Activated T-helper 1 cell treated with anti-CD3 and anti-CD28 coated beads, Interleukin-2, amount 50 U/mL, for 16 hours (primary cell): ENCODE data around the gene MTHFD1L.
"Not testable (repeated sequence)": the region's sequence is repeated elsewhere in the genome, so short reads cannot be mapped to it uniquely, and the experiment has no call there.

Experiments used
- DNase-seq, 2 donors: peaks; one replicate each; pipeline ENCODE4 v3.0.0-alpha.2; 2020; ENCODE audit warnings: low read depth in 1 of 2, low spot score in 1 of 2

The MTHFD1L gene

DNA sequence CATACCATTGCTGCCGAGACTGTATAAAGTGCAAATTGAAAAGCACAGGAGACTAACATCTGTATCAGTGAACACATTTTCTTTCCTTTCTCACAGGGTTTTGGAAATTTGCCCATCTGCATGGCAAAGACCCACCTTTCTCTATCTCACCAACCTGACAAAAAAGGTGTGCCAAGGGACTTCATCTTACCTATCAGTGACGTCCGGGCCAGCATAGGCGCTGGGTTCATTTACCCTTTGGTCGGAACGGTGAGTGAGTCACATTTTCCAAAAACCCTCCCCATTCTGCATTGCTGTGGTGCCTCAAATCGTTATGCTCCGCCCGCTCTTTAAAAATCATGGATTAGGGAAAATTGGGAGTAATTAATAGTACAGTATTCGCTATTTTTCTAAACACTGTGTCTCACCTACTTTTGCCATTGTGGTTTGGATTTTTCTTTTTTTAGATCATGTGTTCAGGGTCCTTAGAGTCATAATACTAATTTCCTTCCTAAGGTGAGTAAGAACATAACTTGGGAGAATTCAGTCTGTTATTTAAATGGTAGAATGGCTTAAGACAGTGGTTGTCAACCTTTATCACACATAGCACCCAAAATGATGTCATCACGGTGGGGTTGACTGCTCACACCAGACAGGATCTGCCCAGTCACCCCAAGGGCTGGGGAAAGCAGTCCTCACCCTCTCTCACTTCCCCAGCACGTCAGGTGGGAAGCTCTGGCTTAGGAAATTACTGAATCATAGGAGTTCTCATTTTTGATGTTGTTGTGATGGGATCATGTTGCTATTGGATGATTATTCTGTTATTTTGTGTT lies 171.6 kb downstream of the MTHFD1L start:
- DNase-seq, result no peak

GRCh38 chr6:151038616-151039015 lies 173.1 kb downstream of the MTHFD1L start:
- no peak for DNase-seq

DNA sequence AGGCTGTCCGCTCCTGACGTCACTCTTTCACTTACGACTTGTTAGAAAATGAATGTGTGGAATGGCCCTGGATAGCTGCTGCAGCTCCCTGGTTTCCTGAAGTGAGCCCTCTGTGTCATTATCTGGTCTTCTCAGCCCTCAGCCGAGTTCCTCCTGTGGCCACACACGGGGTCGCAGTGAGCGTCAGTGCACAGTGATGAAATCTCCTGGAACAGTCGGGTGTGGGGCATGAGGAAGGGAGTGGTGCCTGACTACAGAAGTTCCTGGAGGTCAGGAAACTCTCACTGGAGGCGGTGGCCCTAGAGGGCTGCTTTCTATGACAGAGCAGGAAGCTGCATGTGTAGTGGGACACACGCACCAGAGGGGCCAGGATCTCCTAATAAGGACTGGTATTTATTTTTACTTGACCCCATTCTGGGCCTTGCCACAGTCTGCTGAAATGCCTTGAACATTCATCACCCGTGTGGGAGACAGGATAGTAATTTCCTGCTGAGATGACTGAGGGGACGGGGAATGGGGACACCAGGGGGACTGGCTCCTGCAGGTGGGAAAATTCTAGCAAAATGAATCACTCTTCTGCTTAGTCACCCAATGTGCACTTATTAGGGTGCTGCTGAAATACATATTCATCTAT lies 175.5 kb downstream of the MTHFD1L start:
- not testable (repeated sequence) for DNase-seq

DNA sequence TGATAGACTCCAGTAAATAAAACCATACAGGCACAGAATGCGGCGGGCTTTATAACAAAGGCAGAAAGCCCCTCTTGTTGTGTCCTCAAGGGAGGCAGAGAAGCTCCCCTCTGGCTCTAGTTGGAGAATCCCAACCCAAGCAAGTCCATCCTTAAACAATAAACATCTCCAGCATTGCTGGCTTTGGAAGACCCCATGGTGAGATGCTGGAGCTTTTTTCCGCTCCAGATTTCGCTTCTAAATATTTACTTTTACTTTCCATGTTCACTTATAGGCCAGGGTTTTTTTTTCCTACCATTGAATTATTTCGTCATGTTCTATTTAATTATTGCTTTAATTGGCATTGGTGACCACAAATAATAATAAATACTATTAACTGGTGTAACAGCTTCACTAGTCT lies 176.2 kb downstream of the MTHFD1L start:
- DNase-seq, result no peak

GRCh38 chr6:151042911-151043330 lies 177.4 kb downstream of the MTHFD1L start:
- DNase-seq, result not testable (repeated sequence)

DNA sequence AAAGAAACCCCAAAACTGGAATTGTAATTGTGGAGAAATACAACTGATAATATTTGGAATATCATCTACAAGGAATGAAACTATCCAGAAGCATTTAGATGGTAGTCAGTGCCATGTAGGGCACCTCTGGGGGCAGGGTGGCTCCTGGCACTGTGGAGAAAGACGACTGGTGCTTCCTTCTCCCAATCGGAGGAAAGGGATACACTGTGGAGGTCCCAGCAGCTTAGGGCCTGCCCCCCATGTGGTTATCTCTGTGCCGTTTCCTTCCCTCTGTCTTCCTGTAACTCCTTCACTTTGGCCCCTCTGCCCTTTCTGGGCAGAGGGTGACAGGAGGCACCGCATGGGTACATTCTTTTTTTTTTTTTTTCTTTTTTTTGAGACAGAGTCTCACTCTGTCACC lies 178.4 kb downstream of the MTHFD1L start:
- DNase-seq, result no peak

DNA sequence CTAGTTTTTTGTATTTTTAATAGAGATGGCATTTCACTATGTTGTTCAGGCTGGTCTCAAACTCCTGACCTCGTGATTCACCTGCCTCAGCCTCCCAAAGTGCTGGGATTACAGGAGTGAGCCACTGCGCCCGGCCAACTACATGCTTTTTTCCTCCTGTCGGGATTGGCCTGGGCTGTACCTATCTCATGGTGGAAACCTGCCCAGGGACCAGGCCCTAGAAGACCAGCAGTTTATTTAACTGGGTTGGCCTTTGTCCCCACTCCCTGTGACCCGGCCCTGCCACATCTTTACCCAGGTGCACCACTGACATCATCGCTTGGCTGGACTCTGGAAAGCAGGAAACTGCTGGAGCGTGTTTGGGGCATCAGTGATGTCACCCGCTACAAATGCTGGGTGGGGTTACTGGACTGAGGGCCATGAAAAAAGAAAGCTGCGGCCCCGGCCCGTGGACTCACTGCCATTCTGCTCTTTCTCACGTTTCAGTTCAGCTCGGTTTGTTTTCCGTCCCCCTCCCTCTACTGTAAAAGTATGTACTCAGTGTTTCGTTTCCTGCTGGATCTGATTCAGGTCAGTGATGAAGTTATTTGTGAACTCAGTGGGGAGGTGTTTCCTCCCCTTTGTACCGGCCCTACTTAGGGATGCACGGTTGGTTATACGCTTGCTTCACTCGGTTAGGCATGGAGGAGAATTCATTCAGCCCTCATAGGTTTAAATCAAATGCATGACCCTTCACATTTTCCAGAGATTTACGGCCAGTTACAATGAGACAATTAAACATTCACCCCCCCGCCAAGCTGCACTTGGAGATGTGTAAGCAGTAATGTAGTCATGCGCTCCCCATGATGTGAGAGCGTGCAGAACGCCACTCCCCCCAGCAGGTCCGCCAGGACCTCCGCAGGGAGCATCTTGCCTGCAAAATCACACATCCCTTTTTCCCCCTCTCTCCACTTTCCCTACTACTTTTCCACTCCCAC lies 179.3 kb downstream of the MTHFD1L start:
- DNase-seq, result no peak

DNA sequence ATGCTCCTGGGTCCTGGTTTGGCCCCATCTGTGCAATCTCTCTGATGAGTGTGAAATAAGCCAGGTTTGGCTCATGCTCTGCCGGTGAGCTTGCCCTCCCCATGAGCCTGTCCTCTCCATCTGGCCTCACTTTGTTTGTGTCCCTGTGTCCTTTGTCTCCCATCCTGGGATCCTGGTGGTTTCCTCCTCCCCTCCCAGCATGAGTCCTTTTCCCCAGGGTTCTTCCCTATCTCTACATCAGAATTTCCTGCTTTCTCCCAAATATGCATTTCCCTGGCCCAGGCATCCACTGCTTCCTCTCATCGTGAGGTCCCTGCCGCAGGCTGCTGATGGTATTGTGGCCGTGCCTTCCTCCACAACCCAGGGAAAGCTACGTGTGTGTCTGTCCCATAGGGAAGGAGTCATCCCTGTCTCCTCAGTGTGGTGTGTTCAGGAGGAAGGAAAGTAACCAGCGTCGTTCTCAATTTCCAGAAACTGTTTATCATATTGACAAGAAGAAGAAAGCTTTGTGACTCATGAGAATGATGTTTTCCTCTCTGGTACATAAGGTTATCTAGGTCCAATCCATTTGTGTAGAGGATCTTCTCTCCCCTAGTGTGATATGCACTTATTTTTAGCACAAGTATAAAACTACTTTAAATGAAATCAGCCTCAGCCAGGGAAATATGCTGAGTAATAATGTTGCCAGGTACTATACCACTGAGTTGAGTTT lies 180.2 kb downstream of the MTHFD1L start:
- DNase-seq, result not testable (repeated sequence)

DNA sequence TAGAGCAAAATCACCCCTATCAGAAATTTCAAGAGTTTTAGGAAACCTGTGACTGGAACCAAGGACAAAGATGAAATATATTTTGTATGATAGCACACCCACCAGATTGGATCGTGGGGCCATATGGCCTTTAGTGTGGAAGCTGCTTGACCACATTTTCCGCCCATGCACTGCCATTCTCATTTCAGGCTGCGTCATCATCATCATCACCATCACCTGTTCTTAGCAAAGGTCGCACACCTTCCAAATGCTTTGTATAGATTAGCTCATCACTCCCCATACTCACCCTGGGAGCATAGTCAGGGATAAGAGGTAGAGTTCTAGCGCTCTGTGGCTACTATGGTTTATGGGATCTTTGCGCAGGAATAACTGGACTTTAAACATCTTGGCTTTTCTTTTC lies 185.7 kb downstream of the MTHFD1L start:
- DNase-seq, result no peak

- no peak for DNase-seq
Measured at GRCh38 chr6:151052021-151052646, 186.6 kb downstream of the MTHFD1L start.

- DNase-seq, result no peak
Measured at GRCh38 chr6:151054306-151054705, 188.8 kb downstream of the MTHFD1L start.

- no peak for DNase-seq
Measured at GRCh38 chr6:151056230-151056907, 190.9 kb downstream of the MTHFD1L start.

DNA sequence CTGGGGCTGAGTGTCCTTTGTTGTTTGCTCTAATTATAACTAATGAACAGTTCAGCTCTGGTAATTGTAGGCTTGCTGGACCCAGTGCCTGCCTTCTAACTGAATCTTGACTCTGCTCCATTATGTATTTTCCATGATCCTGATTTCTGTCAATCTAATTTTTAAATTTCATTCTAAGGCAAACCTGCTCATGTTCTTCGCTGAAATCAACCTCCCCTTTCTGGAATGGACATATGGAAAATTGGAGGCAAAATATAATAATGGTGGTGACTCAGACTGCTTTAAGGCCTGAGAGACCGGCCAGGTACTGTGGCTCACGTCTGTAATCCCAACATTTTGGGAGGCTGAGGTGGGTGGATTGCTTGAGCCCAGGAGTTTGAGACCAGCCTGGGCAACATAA lies 191.6 kb downstream of the MTHFD1L start:
- DNase-seq, result no peak

DNA sequence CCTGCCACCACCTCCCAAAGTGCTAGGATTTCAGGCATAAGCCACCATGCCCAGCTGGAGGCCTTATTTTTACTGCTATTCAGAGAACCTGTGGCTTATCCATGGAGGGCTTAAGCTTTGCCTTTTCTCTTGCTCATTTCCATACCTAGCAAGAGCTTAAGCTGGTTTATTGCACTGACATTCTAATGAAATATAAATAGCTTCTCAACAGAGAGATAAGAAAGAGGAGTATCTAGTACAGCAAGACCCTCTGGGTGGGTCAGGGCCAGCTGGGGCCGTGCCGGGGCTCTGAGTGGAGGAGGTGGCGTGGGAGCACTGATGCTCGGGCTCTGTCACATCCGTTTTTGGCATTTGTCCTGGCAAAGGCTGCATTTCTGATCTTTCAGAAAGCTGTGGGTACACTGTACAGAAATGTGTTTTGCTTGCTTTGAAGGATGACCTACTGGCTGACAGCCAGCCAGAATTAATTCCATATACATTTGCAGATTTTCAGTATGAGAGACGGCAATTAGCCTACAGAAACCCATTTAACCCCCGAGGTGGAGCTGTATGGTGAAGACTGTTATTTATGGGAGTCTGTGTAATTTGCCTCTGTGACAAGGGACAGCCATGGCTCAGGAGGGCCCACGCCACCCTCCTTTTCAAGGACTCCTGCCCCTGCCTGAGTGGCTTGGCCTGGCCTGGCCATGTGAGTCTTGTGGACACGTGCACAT lies 192.7 kb downstream of the MTHFD1L start:
- DNase-seq, result no peak

DNA sequence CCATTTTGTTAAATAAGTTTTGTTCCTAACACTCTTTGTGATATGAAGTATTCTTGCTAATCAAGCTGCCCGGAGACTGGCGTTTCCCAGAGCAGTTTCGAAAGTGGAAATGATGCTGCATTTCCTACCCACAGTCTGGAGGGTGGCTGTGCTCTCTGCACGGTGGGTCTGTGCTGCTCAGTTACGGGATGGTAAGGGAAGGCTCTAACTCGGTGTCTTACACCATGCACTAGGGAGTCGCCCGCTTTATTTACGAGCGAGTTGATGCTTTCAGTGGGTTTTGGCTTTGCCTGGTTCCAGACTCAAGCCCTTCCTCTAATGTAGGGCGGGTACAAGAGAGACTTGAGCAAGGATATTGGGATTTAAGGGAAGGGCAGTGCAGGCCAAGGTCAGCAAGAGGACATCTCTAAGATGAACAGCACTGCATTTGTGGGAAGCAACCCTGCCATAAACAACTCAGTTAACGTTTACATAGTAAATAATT lies 194.2 kb downstream of the MTHFD1L start:
- no peak for DNase-seq

DNA sequence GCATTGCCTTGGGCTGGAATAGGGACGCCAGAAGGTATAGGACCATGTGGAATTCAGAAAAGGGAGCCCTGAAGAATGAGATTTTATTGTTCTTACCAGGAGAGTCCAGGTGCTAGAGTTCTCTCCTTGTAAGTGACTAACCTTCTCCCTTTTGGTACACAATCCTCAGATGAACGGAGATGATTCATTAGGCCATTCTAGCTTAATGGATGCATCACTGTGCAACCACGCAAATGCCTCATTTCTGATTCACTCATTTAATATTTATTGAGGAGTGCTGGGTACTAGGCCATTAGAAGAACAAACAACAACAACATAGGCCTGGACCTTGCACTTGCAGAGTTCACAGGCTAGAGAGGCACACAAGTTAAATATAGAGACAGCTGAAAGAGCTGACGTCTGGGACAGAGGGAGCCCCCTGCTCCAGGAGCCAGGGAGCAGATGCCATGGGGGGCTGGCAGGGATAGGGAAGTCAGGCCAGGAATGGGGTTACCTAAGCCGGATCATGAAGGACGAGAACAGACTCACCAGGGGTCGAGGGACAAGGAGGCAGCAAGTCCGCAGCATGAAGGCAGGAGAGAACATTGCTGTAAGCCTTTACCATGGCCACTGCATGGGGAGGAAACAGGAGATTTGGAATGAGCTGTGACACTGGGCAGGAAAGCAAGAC lies 194.7 kb downstream of the MTHFD1L start:
- DNase-seq, result no peak

DNA sequence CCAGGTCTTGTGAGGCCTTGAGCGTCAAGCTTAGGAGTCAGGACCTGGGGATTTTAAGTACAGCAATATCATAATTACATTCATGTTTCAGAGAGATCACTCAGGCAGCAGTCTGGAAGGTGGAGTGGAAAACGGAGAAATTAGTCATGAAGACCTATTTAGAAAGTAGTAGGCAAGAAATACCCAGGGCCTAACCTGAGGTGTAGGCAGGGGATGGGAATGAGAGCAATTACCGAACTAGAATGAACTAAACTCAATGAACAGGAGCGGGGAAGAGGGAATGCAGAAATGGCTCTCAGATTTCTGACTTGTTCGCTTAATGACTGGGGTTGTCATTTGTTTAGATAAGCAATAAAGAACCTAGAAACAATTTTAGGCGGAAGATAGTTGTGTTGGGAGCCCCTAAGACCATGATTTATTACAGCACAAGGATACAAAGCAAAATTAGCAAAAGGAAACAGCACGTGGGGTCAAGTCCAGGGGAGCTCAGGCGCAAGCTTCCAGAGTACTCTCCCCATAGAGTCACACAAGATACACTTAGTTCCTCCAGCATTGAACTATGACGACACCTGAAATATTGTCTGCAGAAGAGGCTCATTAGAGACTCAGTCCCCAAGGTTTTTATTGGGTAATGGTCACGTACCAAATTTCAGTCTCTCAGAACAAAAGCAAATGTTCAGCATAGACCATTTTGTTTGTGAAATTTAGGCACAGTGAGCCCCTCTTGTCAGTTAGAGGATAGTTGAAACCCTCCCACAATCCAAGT lies 195.4 kb downstream of the MTHFD1L start:
- DNase-seq, result no peak

- no peak for DNase-seq
Measured at GRCh38 chr6:151063352-151063751, 197.8 kb downstream of the MTHFD1L start.
